ENCODE data around the gene MZF1.
A peak's percentile ranks its signal among the peaks of the same experiment; 100 is the strongest.
"Not testable (repeated sequence)": the region's sequence is repeated elsewhere in the genome, so short reads cannot be mapped to it uniquely, and the experiment has no call there.

MZF1 gene

DNA sequence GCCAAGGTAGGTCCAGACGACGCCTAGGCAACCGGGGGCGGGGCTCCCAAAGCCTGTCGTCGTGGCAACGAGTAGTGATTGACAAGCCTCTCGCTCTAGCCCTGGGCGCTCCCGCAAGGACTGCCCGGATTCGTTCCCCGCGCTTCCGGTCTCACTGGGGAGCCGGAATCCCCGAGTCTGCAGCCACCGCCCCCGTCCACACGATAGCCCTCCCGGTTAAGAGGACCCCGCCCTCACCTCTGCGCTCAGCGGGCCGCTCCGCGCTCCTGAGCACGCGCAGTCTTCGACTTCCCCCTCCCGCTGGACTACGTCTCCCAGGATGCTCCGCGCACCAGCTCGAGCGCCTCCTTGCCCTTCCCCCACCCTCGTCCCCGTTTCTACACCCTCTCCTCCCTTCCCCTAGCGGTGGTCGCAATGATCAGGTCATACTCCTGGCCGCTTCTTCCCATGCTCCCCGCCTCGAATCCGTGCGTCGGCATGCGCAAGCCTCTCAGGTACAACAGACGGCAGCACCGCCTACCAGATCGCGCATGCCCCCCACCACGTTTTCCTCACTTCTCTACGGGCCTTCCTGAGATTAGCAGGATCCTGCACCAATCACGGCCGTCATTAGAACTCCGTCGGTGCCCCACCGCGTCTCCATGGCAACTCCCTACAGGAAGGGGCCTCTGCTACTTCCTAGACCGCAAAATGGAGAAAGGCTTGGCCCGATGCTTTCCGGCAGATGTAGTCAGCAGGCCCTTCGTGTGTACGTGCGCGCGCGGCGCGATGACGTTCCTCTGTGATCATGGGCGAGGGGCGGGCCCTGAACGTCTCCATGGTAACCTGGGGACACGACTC, at the start of gene MZF1:
Gene MZF1, minus strand, starts transcription at position 518 of the 840 bp plus-strand sequence. CDS start 1,946 bp downstream, outside the sequence.
- TF ChIP-seq, protein P1, sequence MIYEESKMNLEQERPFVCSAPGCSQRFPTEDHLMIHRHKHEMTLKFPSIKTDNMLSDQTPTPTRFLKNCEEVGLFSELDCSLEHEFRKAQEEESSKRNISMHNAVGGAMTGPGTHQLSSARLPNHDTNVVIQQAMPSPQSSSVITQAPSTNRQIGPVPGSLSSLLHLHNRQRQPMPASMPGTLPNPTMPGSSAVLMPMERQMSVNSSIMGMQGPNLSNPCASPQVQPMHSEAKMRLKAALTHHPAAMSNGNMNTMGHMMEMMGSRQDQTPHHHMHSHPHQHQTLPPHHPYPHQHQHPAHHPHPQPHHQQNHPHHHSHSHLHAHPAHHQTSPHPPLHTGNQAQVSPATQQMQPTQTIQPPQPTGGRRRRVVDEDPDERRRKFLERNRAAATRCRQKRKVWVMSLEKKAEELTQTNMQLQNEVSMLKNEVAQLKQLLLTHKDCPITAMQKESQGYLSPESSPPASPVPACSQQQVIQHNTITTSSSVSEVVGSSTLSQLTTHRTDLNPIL (CRISPR knock-in tag; IDR thresholded peaks at IDR 0.05; ENCODE audit: low read depth), result no peak
- TF ChIP-seq, protein P2, sequence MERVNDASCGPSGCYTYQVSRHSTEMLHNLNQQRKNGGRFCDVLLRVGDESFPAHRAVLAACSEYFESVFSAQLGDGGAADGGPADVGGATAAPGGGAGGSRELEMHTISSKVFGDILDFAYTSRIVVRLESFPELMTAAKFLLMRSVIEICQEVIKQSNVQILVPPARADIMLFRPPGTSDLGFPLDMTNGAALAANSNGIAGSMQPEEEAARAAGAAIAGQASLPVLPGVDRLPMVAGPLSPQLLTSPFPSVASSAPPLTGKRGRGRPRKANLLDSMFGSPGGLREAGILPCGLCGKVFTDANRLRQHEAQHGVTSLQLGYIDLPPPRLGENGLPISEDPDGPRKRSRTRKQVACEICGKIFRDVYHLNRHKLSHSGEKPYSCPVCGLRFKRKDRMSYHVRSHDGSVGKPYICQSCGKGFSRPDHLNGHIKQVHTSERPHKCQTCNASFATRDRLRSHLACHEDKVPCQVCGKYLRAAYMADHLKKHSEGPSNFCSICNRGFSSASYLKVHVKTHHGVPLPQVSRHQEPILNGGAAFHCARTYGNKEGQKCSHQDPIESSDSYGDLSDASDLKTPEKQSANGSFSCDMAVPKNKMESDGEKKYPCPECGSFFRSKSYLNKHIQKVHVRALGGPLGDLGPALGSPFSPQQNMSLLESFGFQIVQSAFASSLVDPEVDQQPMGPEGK (CRISPR knock-in tag; IDR thresholded peaks at IDR 0.05; ENCODE audit: borderline replicate concordance), result peak; percentile 45; the same call in 1 of the 2 replicates
- TF ChIP-seq, protein P3, sequence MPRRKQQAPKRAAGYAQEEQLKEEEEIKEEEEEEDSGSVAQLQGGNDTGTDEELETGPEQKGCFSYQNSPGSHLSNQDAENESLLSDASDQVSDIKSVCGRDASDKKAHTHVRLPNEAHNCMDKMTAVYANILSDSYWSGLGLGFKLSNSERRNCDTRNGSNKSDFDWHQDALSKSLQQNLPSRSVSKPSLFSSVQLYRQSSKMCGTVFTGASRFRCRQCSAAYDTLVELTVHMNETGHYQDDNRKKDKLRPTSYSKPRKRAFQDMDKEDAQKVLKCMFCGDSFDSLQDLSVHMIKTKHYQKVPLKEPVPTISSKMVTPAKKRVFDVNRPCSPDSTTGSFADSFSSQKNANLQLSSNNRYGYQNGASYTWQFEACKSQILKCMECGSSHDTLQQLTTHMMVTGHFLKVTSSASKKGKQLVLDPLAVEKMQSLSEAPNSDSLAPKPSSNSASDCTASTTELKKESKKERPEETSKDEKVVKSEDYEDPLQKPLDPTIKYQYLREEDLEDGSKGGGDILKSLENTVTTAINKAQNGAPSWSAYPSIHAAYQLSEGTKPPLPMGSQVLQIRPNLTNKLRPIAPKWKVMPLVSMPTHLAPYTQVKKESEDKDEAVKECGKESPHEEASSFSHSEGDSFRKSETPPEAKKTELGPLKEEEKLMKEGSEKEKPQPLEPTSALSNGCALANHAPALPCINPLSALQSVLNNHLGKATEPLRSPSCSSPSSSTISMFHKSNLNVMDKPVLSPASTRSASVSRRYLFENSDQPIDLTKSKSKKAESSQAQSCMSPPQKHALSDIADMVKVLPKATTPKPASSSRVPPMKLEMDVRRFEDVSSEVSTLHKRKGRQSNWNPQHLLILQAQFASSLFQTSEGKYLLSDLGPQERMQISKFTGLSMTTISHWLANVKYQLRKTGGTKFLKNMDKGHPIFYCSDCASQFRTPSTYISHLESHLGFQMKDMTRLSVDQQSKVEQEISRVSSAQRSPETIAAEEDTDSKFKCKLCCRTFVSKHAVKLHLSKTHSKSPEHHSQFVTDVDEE (CRISPR knock-in tag; IDR thresholded peaks at IDR 0.05), result peak; percentile 49; the same call in 1 of the 2 replicates
- TF ChIP-seq CSDC2 (CRISPR knock-in tag; IDR thresholded peaks at IDR 0.05) (no peak), SNAI2 (CRISPR knock-in tag; IDR thresholded peaks at IDR 0.05) (no peak), ZNF70 (CRISPR knock-in tag; IDR thresholded peaks at IDR 0.05) (no peak)
- TF ChIP-seq, protein P4, sequence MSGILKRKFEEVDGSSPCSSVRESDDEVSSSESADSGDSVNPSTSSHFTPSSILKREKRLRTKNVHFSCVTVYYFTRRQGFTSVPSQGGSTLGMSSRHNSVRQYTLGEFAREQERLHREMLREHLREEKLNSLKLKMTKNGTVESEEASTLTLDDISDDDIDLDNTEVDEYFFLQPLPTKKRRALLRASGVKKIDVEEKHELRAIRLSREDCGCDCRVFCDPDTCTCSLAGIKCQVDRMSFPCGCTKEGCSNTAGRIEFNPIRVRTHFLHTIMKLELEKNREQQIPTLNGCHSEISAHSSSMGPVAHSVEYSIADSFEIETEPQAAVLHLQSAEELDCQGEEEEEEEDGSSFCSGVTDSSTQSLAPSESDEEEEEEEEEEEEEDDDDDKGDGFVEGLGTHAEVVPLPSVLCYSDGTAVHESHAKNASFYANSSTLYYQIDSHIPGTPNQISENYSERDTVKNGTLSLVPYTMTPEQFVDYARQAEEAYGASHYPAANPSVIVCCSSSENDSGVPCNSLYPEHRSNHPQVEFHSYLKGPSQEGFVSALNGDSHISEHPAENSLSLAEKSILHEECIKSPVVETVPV (CRISPR knock-in tag; IDR thresholded peaks at IDR 0.05), result no peak
- ATAC-seq, result peak; percentile 77

DNA sequence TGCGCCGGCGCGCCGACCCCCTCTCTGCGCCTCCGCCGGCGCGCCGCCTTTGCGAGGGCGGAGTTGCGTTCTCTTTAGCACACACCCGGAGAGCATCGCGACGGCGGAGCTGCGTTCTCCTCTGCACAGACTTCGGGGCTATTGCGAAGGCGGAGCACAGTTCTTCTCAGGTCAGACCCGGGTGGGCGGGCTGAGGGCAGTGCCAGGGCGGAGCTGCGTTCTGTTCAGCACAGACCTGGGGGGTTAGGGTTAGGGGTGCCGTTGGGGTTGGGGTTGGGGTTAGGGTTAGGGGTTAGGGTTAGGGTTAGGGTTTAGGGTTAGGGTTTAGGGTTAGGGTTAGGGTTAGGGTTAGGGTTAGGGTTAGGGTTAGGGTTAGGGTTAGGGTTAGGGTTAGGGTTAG, 34.1 kb upstream of the MZF1 start:
- not testable (repeated sequence) for ATAC-seq

DNA sequence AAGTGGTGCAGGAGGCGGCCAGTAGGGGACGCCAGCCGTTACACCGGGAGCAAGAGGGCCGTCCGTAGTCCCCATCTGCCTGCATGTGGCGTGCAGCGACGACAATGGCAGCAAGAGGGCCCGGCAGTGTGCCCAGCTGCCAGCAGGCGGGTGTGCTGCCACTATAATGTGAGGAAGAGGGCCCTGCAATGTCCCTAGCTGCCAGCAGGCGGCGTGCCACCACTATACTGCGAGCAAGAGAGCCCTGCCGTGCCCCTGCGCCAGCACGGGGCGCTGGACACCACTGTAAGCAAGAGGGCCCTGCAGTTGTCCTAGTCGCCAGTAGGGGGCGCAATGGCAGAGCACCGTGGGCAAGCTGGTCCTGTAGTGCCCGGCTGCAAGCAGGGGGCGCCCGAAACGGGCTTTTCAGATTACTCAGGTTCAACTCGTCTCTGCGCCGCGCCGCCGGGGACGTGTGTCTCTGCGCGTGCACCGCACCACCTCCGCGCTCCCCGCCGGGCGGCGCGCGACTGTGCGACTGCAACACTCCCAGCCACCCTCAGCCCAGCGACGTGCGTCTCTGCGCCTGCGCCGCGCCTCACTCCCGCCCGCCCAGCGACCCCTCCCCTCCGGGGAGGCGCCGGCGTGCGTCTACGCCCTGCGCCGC, 33.2 kb upstream of the MZF1 start:
- not testable (repeated sequence) for ATAC-seq

DNA sequence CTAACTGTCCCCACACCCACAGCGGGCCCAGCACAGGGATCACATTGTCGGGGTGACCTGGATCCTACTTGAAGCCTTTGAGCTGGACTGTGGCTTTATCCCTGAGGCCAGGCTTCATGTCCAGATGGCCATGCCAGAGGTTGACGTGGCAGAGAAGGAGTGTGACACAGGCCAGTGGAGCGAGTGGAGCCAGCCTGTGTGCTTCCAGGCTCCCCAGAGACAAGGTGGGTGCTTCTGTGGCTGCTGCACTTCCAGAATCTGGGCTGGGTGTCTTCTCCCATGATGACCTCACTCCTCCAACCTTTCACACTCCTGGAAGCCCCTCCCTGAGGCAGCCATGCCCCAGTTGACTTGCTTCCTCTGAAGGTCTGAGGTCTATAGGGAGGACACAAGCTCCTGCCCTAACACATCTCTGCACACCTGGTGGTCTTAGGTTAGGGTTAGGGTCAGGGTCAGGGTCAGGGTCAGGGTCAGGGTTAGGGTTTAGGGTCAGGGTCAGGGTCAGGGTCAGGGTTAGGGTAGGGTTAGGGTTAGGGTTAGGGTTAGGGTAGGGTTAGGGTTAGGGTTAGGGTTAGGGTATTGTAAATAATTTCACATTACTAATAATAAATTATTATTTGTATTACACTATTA, 13.1 kb upstream of the MZF1 start:
- no peak for TF ChIP-seq TCF4 (CRISPR knock-in tag; IDR thresholded peaks at IDR 0.05; ENCODE audit: borderline replicate concordance)
- no peak for TF ChIP-seq ESRRG (CRISPR knock-in tag; IDR thresholded peaks at IDR 0.05)
- no peak for TF ChIP-seq OSR1 (CRISPR knock-in tag; IDR thresholded peaks at IDR 0.05)
- TF ChIP-seq, protein P4 (CRISPR knock-in tag; IDR thresholded peaks at IDR 0.05), result no peak
- no peak for TF ChIP-seq ZFP3 (CRISPR knock-in tag; IDR thresholded peaks at IDR 0.05)
- TF ChIP-seq, protein P1 (CRISPR knock-in tag; IDR thresholded peaks at IDR 0.05; ENCODE audit: low read depth), result no peak
- no peak for TF ChIP-seq ZFP30 (CRISPR knock-in tag; IDR thresholded peaks at IDR 0.05)
- no peak for TF ChIP-seq ZNF8 (CRISPR knock-in tag; IDR thresholded peaks at IDR 0.05)
- TF ChIP-seq SNAI2 (CRISPR knock-in tag; IDR thresholded peaks at IDR 0.05), result no peak
- no peak for TF ChIP-seq ISL1 (CRISPR knock-in tag; IDR thresholded peaks at IDR 0.05)
- ATAC-seq, result peak; percentile 27; the same call in 2 of the 3 replicates

Measured in SK-N-SH treated with all-trans-retinoic acid at 6 μM for 48 hours (cell line).